ENCODE measurements around the gene ADAMTS2.

The ADAMTS2 gene

GRCh38 chr5:179250561-179251225, 94.6 kb downstream of the ADAMTS2 start:
- no peak for DNase-seq

DNA sequence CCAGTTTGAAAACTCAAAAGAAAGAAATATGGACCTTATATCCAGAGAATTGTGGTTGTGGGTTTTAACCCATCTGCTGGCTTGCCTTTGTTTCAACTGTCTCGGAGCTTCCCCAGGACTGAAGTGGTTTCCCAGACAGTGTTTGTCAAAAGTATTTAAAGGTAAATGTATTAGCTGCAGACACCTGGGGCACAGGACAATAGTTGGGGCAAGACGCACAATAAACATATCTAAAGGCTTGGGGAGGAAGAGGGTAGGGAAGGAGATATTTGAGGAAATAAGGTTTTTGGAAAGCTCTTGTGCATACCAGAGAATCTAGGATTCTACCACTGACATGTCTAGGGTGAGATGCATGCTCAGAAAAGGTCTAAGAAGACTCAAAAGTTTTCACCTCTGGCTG, 99.0 kb downstream of the ADAMTS2 start:
- DNase-seq = no peak

- no peak for DNase-seq
Measured at GRCh38 chr5:179245031-179245430, 100.2 kb downstream of the ADAMTS2 start.

- DNase-seq = no peak
Measured at GRCh38 chr5:179244044-179244443, 101.2 kb downstream of the ADAMTS2 start.

GRCh38 chr5:179243333-179243732, 101.9 kb downstream of the ADAMTS2 start:
- no peak for DNase-seq

- DNase-seq = no peak
Measured at GRCh38 chr5:179242676-179243075, 102.6 kb downstream of the ADAMTS2 start.

DNA sequence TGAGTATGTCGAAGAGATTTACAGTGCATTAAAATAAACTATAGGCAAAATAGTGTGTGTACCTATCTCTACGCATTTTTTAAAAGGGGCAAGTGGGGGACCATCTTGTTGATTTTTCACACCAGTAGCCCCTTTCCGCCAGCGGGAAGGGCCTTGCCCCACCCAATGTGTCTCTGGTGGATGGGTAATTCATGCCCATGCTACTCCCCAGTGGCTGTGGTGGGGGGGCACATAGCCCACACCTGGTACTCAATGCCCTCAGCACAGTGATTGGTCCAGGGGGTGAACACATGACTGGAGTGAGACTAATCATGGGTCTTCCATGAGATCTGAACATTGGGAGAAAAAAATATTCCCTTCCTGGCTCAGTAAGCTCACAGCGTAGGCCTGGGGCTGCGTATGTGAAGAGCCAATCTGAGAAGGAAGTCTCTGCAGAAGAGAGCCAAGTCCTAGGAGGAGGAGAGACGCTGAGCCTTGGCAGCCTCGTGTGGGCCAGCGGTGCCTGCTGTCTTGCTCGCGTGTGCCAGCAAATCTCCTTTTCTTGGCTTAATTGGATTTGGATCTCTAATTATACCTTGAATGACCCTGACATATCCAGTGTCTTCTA, 103.4 kb downstream of the ADAMTS2 start:
- DNase-seq = no peak

DNA sequence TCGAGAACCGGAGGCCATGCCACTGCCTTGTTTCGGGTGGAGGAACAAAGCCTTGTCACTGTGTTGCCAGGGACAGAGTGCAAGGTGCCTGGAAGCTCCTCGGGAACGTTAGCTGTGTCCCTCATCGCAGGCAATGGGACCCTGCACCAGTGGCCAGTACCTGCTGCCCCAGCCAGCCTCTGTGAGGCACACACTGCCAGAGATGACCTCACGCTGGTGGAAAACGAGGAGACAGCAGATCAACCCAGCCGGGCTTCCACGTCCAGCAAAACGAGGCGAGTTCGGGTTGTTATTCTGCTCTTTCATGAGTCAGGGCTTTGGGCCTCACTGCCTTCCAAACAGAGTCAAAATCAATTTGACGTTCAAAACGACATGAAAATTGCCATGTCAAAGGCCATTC, 104.1 kb downstream of the ADAMTS2 start:
- no peak for DNase-seq

GRCh38 chr5:179240561-179240960, 104.7 kb downstream of the ADAMTS2 start:
- no peak for DNase-seq

- no peak for DNase-seq
Measured at GRCh38 chr5:179239256-179240135, 105.8 kb downstream of the ADAMTS2 start.

- no peak for DNase-seq
Measured at GRCh38 chr5:179238628-179238970, 106.7 kb downstream of the ADAMTS2 start.

GRCh38 chr5:179237770-179238627, 107.3 kb downstream of the ADAMTS2 start:
- DNase-seq = no peak

- no peak for DNase-seq
Measured at GRCh38 chr5:179235416-179236400, 109.6 kb downstream of the ADAMTS2 start.

DNA sequence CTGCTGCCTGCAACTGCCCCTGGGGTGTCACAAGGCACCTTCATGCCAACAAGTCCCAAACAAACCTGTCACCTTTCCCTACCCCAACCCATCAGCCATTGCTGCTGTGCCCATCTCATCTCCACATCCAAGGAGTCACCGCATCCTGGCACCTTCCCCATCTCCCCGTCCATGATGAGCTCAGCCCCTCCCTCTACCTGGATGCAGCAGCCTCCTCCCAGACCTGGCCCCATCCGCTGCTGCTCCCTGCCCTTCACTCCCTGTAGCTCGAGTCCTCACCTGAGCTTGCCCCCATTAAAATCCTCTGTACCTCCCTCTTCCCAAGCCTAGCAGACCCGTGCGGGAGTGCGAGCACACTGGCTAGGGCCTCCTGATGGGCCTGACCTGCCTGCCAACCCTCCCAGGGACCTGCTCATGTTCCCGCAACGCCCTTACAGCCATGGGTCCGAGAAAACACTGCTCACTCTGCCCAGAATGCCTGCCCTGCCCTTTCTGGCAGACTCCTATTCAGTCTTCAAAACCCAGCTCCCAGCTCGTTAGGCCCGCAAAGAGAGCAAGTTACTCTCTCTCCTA, 110.6 kb downstream of the ADAMTS2 start:
- DNase-seq = no peak

DNA sequence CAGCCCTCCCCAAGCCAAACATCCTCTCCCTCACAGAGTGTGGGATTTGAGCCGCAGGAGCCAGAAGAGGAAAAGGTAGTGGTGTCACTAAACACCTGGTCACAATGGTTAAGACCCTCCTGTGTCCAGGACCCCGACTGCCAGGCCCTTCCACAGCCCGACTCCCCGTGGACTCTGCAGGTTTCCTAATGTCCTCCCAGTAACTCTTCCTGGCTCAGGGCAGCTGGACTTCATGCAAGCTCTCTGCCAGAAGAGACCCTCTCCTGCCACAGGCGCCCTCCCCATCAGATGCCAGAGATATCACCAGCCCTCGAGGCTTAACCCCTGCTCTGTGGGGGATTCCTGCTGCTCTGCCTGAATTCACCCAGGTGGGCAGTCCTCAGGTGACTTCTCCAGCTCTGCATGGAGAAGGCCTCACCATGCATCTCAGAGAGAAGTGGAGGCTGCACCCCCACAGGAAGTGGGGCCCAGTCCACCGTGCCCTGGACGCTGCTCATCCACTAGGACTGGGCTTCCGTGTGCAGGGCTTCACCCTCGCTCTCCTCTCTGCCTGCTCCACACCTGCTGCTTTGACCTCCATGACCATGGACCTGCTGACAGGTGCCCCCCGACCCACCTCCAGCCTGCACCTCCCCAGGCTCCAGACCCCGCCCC, 111.2 kb downstream of the ADAMTS2 start:
- DNase-seq = no peak

DNA sequence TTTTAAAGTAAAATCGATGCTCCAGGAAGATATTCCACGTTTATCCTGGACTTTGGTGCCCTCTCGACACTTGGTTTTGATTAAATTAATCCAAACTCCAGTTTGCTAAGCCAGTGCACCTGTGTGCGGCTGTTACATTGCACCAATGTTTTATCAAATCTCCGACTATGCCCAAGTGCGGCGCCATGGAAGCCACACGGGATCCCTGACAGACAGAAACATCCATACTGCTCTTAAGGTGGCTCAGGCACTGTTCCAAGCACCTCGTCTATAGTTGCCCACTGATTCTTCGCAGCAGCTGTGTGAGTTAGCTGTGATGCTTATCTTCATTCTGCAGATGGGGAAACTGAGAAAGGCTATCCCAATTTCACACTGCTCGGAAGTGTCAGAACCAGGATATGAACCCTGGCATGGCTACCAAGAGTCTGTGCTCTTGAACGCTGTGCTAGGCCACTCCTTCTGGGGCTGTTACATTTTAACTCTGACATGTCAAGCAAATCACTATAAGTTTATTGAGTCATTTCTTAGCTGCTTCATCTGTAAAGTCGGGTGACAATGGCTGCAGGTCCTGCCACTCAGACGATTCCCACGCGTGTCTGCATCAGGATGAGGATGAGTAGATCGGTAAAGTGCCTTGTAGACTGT, 113.0 kb downstream of the ADAMTS2 start:
- DNase-seq = no peak

- no peak for DNase-seq
Measured at GRCh38 chr5:179231309-179231708, 114.0 kb downstream of the ADAMTS2 start.

DNA sequence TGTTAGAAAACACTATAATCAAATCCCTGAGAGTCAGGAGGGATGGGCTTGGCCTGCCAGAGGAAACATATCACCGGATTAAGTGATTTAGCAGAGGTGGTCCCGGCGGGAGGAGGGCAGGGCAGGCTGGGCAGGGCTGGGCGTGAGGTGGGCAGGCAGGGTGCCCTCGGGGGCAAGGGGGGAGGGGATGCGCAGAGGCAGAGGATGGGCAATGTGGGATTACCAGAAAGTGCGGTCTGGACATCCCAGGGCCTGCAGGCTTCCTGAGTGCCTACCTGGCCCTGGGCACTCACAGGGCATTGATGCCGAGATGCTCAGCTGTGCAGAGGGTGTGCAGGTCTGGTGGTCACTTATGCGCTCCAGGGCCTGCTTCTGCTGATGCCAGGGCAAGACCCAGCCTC, 115.2 kb downstream of the ADAMTS2 start:
- no peak for DNase-seq

DNA sequence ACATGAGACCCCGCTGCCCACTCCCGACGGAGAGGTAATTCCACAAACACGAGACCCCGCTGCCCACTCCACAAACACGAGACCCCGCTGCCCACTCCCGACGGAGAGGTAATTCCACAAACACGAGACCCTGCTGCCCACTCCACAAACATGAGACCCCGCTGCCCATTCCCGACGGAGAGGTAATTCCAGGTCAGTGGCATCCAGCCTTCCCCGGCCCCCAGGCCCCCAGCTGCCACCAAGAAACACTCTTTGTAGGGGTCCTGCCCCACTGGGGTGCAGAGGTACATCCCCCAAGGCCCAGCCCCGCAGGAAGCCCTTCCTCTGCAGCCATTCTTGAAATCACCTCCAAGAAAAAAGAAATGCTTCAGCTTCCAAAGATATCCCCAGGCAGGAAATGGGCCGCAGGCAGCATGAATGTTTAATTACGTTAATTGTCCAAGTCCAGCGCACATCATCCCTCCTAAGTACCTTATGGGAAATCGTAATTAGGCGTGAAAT, 115.9 kb downstream of the ADAMTS2 start:
- DNase-seq = no peak
